ENCODE measurements around the gene DMTF1. TPM values are rescaled to one million over a fixed set of nuclear protein-coding genes. Genes with fewer than 3 reads are reported as not detected.
"Not testable (repeated sequence)": the region's sequence is repeated elsewhere in the genome, so short reads cannot be mapped to it uniquely, and the experiment has no call there.

DMTF1 gene
- total RNA-seq, 1 donor from 2014 or later, result 19.4 TPM

DNA sequence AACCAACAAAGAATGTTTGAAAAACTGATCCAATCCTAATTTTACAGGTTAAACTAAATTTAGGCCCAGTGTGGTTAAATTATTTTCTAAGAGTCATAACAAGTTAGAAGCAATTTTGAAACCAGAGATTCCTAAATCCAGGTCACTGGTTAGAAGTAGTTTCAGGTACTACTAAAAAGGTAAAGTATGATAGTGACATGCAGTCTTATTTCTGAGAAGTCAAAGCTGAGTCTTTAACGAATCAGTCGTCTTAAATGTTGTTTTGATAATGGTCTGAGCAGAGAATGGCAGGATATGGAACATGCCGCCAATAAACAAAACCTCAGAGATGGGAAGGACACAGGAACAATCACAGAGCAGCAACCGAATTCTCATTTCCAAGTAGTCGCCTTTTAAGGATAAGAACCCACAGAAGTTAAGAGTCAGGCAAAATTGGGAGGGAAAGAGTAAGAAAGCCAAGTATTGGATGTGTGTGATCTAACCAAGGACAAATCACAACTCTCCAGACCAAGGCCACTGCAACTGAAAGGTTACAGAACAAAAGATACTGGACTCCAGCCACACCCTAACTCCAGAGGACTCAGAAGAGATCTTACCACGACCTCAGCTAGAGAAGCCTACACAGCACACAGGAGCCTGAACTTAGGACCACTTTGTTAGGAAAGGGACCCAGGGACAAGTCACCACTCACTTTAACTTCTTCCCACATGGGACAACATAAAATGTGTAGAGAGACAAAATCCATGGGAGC, 47.6 kb downstream of the DMTF1 start:
- no peak for TF ChIP-seq CTCF (IDR thresholded peaks at IDR 0.05; ENCODE audit: borderline replicate concordance)
- H3K4me3 ChIP-seq, result no peak overlapping the region
- intact Hi-C loops (cut with micrococcal nuclease), result no loop called here
- peaks cover 7% of the 10 kb centered on the region for H3K9me3 ChIP-seq (replicated peaks)
- DNase-seq, result no peak
- H3K27ac ChIP-seq (replicated peaks), result peak overlapping the region; percentile 56
- H3K36me3 ChIP-seq, result peaks cover 42% of the 10 kb centered on the region
- peaks cover 33% of the 10 kb centered on the region for H3K4me1 ChIP-seq
- H3K27me3 ChIP-seq (ENCODE audit: low read depth), result no peaks in the 10 kb centered on the region

DNA sequence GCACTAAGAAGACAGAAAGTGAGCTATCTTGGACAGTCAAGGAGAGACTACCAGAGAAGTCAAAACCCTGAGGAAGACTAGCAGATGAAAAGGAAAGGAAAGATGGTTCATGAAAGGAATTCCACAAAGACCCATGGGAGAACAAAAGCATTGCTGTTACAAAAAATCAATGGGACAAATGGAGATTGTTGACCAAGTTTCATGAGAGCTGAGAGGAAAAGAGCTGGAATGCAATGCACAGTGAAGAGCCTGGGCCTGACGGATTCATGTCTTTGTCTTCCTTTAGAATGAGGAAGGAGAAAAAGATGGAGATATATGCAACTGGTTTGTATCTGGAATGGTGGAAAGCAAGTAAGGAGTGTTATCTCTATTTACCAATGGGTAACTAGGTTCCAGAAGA, 50.0 kb downstream of the DMTF1 start:
- Histone ChIP-seq H3K36me3 (peaks cover 26% of the 10 kb centered on the region), H3K4me3 (no peak overlapping the region), H3K27me3 (ENCODE audit: low read depth) (no peaks in the 10 kb centered on the region), H3K4me1 (peaks cover 33% of the 10 kb centered on the region), H3K27ac (replicated peaks) (peak overlapping the region; percentile 7), H3K9me3 (replicated peaks) (peaks cover 28% of the 10 kb centered on the region)
- intact Hi-C loops (cut with micrococcal nuclease), result no loop called here
- DNase-seq, result no peak
- TF ChIP-seq CTCF (IDR thresholded peaks at IDR 0.05; ENCODE audit: borderline replicate concordance), result no peak

GRCh38 chr7:87202705-87203104, 50.5 kb downstream of the DMTF1 start:
- no peak overlapping the region for H3K4me3 ChIP-seq
- no peak for DNase-seq
- peak overlapping the region; percentile 7 for H3K27ac ChIP-seq (replicated peaks)
- no peak for TF ChIP-seq CTCF (IDR thresholded peaks at IDR 0.05; ENCODE audit: borderline replicate concordance)
- H3K27me3 ChIP-seq (ENCODE audit: low read depth), result no peaks in the 10 kb centered on the region
- H3K4me1 ChIP-seq, result peaks cover 33% of the 10 kb centered on the region
- intact Hi-C loops (cut with micrococcal nuclease), result no loop called here
- H3K9me3 ChIP-seq (replicated peaks), result peaks cover 28% of the 10 kb centered on the region
- peaks cover 21% of the 10 kb centered on the region for H3K36me3 ChIP-seq

- H3K4me3 ChIP-seq; DNase-seq; intact Hi-C loops (cut with micrococcal nuclease); H3K27me3 ChIP-seq (ENCODE audit: low read depth); H3K27ac ChIP-seq (replicated peaks): not testable (repeated sequence)
- Histone ChIP-seq H3K9me3 (replicated peaks) (peaks cover 28% of the 10 kb centered on the region), H3K4me1 (peaks cover 31% of the 10 kb centered on the region), H3K36me3 (peaks cover 12% of the 10 kb centered on the region)
Measured at GRCh38 chr7:87203929-87204328, 51.7 kb downstream of the DMTF1 start.

DNA sequence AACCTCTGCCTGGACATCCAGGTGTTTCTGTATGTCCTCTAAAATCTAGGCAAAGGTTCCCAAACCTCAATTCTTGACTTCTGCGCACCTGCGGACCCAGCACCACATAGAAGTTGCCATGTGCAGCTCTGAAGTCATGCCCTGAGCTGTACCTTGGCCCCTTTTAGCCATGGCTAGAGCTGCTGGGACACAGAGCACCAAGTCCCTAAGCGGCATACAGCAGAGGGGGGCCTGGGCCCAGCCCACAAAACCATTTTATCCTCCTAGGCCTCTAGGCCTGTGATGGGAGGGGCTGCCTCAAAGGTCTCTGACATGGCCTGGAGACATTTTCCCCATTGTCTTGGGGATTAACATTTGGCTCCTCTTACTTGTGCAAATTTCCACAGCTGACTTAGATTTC, 52.7 kb downstream of the DMTF1 start:
- no peak overlapping the region for H3K27ac ChIP-seq (replicated peaks)
- intact Hi-C loops (cut with micrococcal nuclease), result no loop called here

DNA sequence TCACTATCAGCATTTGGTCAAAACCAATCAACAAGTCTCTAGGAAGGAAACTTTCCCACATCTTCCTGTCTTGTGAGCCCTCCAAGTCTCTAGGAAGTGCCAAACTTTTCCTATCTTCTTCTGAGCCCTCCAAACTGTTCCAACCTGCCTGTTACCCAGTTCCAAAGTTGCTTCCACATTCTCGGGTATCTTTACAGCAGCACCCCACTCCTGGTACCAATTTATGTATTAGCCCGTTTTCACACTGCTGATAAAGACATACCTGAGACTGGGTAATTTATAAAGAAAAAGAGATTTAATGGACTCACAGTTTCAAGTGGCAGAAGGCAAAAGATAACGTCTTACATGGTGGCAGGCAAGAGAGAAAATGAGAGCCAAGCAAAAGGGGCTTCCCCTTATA, 53.4 kb downstream of the DMTF1 start:
- peaks cover 28% of the 10 kb centered on the region for H3K9me3 ChIP-seq (replicated peaks)
- H3K27ac ChIP-seq (replicated peaks); intact Hi-C loops (cut with micrococcal nuclease); H3K4me3 ChIP-seq; H3K27me3 ChIP-seq (ENCODE audit: low read depth); DNase-seq: not testable (repeated sequence)
- peaks cover 12% of the 10 kb centered on the region for H3K36me3 ChIP-seq
- peaks cover 17% of the 10 kb centered on the region for H3K4me1 ChIP-seq

More for the DNA sequence above, 52.7 kb downstream of the DMTF1 start:
- H3K27me3 ChIP-seq (ENCODE audit: low read depth), result no peaks in the 10 kb centered on the region
- peaks cover 23% of the 10 kb centered on the region for H3K4me1 ChIP-seq
- TF ChIP-seq CTCF (IDR thresholded peaks at IDR 0.05; ENCODE audit: borderline replicate concordance), result no peak
- DNase-seq, result no peak
- H3K4me3 ChIP-seq, result no peak overlapping the region
- H3K9me3 ChIP-seq (replicated peaks), result peaks cover 28% of the 10 kb centered on the region
- H3K36me3 ChIP-seq, result peaks cover 12% of the 10 kb centered on the region

Data from left ventricle myocardium inferior (tissue), 1 donor.